ENCODE data around the gene NAALADL2. TPM values are rescaled to one million over a fixed set of nuclear protein-coding genes. Genes with fewer than 3 reads are reported as not detected.

Gene NAALADL2
- polyA plus RNA-seq, 2 of the 4 experiments (the other 2 are of a cell fraction) = 0.09 to 0.28 TPM

GRCh38 chr3:175187586-175187985 lies 328.5 kb downstream of the NAALADL2 start:
- ChIA-PET CTCF (no interaction called here), POLR2A (no interaction called here)
- 16% methylated on average over 2 of the region's 2 CpGs for WGBS (ENCODE audit: missing lambda C conversion rate)
- TF ChIP-seq PBX3 (IDR thresholded peaks at IDR 0.05) (no peak), USF2 (IDR thresholded peaks at IDR 0.05) (no peak), HOXB13 (CRISPR knock-in tag; IDR thresholded peaks at IDR 0.05; ENCODE audit: low read depth) (no peak), SREBF2 (IDR thresholded peaks at IDR 0.05) (no peak), PHF8 (IDR thresholded peaks at IDR 0.05; ENCODE audit: borderline replicate concordance, low read depth) (no peak), E2F6 (IDR thresholded peaks at IDR 0.05; ENCODE audit: borderline replicate concordance, low read depth) (no peak), CEBPB (IDR thresholded peaks at IDR 0.05) (no peak), ZFP36 (IDR thresholded peaks at IDR 0.05; ENCODE audit: borderline replicate concordance, partially characterized antibody) (no peak), POLR2AphosphoS2 (conservative IDR thresholded peaks at IDR 0.05; ENCODE audit: low read length) (no peak), BHLHE40 (IDR thresholded peaks at IDR 0.05; ENCODE audit: low read depth, low read length) (no peak), HEYL (CRISPR knock-in tag; IDR thresholded peaks at IDR 0.05) (no peak), CTCF (IDR thresholded peaks at IDR 0.05) (no peak), REST (IDR thresholded peaks at IDR 0.05) (no peak), FOXS1 (CRISPR knock-in tag; IDR thresholded peaks at IDR 0.05) (no peak), RCOR1 (IDR thresholded peaks at IDR 0.05; ENCODE audit: low read depth, low read length) (no peak), HOXB5 (CRISPR knock-in tag; IDR thresholded peaks at IDR 0.05) (no peak), ZNF302 (CRISPR knock-in tag; IDR thresholded peaks at IDR 0.05) (no peak), CBX8 (IDR thresholded peaks at IDR 0.05) (no peak), KDM5A (IDR thresholded peaks at IDR 0.05) (no peak)
- Histone ChIP-seq H3K9me3 (no peaks in the 10 kb centered on the region), H3K4me3 (no peak overlapping the region), H3K27ac (no peak overlapping the region), H3K4me2 (no peak overlapping the region), H3K4me1 (no peaks in the 10 kb centered on the region)
- FAIRE-seq (no peak), ATAC-seq (no peak), DNase-seq (ENCODE audit: low read depth in 1 of 2, low spot score in 1 of 2) (no peak)

GRCh38 chr3:175192536-175192935 lies 333.4 kb downstream of the NAALADL2 start:
- 34% methylated on average over 3 of the region's 3 CpGs for WGBS (ENCODE audit: missing lambda C conversion rate)
- ChIA-PET CTCF (no interaction called here), POLR2A (no interaction called here)
- ATAC-seq = no peak
- no peak overlapping the region for H3K4me3 ChIP-seq
- no peak for DNase-seq (ENCODE audit: low read depth in 1 of 2, low spot score in 1 of 2)
- H3K4me2 ChIP-seq = no peak overlapping the region
- no peak for FAIRE-seq
- no peaks in the 10 kb centered on the region for H3K4me1 ChIP-seq
- no peak for TF ChIP-seq RARB (CRISPR knock-in tag; IDR thresholded peaks at IDR 0.05)
- TF ChIP-seq E2F6 (IDR thresholded peaks at IDR 0.05; ENCODE audit: borderline replicate concordance, low read depth) = no peak
- no peak for TF ChIP-seq POLR2A (IDR thresholded peaks at IDR 0.05; ENCODE audit: low read length)
- TF ChIP-seq RAD21 (conservative IDR thresholded peaks at IDR 0.05 in 1 of 2, IDR thresholded peaks at IDR 0.05 in 1 of 2) = no peak
- TF ChIP-seq CHD2 (IDR thresholded peaks at IDR 0.05; ENCODE audit: low read length, partially characterized antibody) = no peak
- no peak for TF ChIP-seq BHLHE40 (IDR thresholded peaks at IDR 0.05; ENCODE audit: low read depth, low read length)
- TF ChIP-seq ZFP36 (IDR thresholded peaks at IDR 0.05; ENCODE audit: borderline replicate concordance, partially characterized antibody) = no peak
- TF ChIP-seq BCL3 (IDR thresholded peaks at IDR 0.05) = no peak
- TF ChIP-seq JUN (IDR thresholded peaks at IDR 0.05) = no peak
- no peak for TF ChIP-seq ATOH8 (CRISPR knock-in tag; IDR thresholded peaks at IDR 0.05; ENCODE audit: low read depth)
- H3K27ac ChIP-seq = no peak overlapping the region
- H3K9me3 ChIP-seq = no peaks in the 10 kb centered on the region

All from A549 (cell line).